GM19372 (cell line): ENCODE data around the gene POMP.
"Not testable (repeated sequence)": the region's sequence is repeated elsewhere in the genome, so short reads cannot be mapped to it uniquely, and the experiment has no call there.

Experiments used
- ATAC-seq: cut with Tn5 transposase; IDR thresholded peaks from one replicate; pipeline ENCODE4 v1.9.1; 2021; ENCODE audit warnings: mild to moderate bottlenecking, low read depth, moderate library complexity; ENCODE audit not compliant: unreplicated experiment

Gene POMP

GRCh38 chr13:28636677-28637317, 22.1 kb upstream of the POMP start:
- no peak for ATAC-seq

DNA sequence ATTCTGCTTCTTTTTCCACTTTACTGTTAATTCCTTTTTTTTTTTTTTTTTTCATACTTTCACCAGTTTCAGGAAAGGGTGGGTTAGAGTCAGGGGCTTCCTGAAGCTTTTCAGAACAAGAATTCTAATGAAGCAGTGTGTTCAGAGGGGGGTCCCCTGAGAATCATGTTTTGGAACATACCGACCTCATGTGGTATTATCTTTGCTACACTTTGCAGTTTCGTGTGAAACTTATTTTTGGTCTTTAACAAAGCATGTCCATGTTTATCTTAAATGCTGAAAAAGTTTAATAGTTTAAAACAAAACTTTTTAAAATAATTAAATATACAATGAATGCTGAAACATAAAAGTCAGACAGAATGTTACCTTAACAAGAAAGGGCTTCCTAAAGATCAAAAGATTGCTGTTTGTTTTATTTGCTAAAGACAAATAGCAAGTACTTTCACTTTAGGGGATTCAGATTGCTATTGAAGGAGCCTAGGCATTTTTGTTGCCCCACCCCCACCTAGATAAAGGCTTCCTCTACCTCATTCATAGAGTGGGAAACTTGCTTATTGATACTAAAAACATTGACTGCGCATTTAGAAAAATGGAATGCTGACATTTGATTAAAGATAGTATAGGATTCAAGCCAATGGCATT, 21.1 kb upstream of the POMP start:
- no peak for ATAC-seq

DNA sequence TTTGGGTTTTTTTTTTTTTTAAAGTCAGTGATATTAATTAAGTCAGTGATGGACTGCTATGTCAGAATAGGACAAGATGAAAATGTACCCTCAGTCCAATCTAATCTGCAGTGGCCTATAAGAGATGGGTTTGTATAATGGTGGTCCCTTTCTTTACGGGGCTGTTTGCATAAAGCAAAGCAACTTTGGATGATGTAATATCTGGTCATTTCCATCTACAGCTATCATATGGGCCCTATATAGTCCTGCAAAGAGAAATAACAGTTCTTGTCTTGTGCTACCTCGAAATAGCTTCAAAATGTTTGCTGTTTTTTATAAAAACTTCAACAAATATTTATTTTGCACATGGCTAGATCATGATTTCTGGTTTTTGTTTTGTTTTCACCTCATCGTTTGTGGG, 20.2 kb upstream of the POMP start:
- no peak for ATAC-seq

GRCh38 chr13:28640861-28641599, 17.9 kb upstream of the POMP start:
- ATAC-seq, result peak; percentile 36

- peak; percentile 73 for ATAC-seq
Observed at GRCh38 chr13:28641600-28641926, 17.4 kb upstream of the POMP start.

- ATAC-seq, result no peak
Observed at GRCh38 chr13:28650284-28650683, 8.6 kb upstream of the POMP start.

- no peak for ATAC-seq
Observed at GRCh38 chr13:28651810-28652401, 7.0 kb upstream of the POMP start.

GRCh38 chr13:28653111-28653510, 5.8 kb upstream of the POMP start:
- ATAC-seq, result no peak

DNA sequence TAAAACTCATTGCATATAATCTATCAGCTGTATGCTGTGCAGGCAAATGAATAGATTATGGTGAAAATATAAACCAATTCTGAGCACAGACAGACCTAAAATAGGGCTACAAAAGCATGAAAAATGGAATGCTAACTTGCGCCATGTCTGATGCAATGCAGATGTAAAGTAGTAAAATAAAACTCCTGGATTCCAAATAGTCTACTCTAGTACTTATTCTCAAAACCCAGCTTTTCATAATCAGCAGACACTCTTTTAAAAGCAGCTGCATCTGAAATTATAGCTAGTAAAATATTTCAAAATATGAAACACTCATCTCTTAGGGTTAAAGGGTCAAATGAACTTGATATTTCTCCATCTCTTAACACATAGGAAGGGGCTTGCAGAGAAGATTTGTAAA, 4.7 kb upstream of the POMP start:
- ATAC-seq, result no peak

DNA sequence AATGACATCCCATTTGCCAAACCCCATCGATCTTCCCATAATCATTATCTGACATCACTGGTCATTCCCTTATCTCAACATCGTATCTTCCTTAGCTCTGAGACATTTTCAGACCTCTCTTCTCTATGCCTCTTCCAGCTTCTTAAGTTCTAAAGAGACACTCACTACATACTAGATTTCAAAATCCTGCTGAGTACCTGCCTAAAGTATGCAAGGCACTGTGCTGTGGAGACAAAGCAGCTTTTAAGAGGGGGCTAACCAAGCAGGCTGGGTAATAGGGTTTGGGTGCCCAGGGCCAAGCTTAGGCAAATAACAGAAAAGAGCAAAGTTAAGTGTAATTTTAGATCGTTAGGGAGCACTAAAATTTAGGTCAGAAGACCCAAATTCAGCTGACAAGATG, 3.4 kb upstream of the POMP start:
- no peak for ATAC-seq

DNA sequence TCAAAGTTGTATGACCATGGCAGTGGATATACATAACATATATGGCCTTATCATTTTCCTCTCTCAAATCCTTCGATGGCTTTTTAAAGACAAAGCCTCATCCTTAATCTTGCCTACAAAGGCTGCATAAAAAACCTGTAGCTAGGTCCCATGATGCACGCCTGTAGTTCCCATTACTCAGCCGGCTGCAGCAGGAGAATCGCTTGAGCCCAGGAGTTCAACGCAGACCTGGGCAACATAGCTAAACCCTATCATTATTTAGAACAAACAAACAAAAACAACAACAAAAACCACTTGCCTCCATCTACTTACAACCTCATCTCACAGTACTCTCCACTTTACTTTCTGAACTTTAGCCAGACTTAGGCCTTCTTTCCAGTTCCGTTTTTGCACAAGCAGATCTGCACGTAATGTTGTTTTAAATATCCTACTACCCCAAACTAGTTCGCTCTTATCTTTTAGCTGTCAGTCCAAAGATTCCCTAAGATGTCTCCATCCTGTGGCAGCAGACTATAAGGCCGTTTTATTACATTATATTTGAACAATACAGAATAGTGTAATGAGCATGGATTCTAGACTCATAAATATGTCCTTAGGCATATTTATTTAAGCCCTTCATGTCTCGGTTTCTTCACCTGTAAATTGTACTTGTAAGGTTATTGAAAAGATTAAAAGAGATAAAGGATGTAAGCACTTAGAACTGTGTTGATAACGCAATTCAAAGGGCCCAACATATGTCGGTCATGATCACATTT, 969 bp upstream of the POMP start:
- no peak for ATAC-seq

DNA sequence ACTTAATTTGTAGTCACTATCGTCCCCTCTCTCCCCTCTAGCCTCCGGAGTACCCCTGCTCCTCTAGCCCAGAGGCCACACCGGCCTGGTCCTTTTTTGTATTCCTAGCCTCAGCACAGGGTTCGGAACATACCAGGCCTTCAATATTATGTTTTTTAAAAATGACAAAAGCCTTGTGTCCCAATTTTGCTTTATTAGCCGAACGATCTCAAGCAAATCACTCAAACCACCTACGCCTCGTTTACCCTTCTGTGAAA, 463 bp upstream of the POMP start:
- ATAC-seq, result peak; percentile 14

GRCh38 chr13:28659621-28659970, 666 bp downstream of the POMP start:
- ATAC-seq, result no peak

DNA sequence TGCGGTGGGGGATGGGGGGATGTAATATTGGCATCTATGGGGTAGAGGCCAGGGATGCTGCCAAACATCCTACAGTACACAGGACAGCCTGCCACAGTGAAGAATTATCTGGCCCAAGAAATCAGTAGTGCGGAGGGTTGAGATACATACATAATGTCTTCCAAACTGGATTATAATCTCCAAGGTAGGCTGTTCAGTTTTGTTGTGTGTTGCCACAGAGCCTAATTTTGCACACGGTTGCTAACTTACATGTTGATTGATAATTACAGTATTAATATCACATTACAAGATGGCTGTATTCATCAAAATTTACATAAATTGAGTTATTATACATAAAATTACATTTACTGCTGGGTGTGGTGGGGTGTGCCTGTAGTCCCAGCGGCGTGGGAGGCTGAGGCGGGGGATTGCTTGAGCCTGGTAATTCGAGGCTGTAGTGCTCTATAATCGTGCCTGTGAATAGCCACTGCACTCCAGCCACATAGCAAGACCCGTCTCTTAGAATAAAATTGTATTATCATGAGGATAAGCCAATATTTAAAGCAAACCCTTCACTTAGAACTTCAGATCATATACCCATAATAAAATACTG, 8.1 kb downstream of the POMP start:
- no peak for ATAC-seq

GRCh38 chr13:28671126-28671792, 12.3 kb downstream of the POMP start:
- no peak for ATAC-seq

GRCh38 chr13:28678809-28679208, 19.9 kb downstream of the POMP start:
- no peak for ATAC-seq

- ATAC-seq, result no peak
Observed at GRCh38 chr13:28679628-28680027, 20.7 kb downstream of the POMP start.

GRCh38 chr13:28680541-28680940, 21.6 kb downstream of the POMP start:
- no peak for ATAC-seq

DNA sequence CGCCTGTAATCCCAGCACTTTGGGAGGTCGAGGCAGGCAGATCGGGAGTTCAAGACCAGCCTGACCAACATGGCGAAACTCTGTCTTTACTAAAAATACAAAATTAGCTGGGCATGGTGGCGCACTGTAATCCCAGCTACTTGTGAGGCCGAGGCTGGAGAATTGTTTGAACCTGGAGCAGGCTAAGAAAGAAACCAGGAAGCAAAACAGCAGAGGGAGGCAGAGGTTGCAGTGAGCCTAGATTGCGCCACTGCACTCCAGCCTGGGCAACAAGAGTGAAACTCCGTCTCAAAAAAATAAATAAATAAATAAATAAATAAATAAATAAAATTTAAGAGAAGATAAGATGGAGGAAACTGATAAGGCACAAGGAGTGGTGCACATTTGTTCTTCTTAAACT, 24.2 kb downstream of the POMP start:
- ATAC-seq, result not testable (repeated sequence)

DNA sequence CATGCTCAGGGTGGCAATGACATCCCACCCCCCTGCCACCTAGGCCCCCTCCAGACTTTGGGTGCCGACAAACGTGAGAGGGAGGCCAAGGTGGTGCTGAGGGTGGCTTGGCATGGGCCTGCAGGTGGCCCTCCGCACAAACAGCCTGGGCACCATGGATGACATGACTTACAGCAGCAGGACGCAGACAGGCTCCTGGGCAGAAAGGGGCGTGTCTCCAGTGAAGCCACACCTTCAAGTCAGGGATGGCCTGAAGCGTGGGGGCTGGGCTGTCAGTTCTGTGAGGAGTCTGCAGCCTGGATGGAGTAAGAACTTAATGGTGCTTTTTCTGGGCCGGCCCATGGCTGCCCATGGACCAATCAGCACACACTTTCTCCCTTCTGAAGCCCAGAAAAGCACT, 25.3 kb downstream of the POMP start:
- no peak for ATAC-seq
